Mucosa of descending colon (tissue), 3 donors: ENCODE measurements around the gene ZFAND3. TPM values are rescaled to one million over a fixed set of nuclear protein-coding genes. Genes with fewer than 3 reads are reported as not detected.
"Not testable (repeated sequence)": the region's sequence is repeated elsewhere in the genome, so short reads cannot be mapped to it uniquely, and the experiment has no call there.

ENCODE experiments used
- ATAC-seq: fragments of 200-7000 bp; cut with Tn5 transposase; one replicate; pipeline ENCODE4 v1.9.1; 2020; ENCODE audit warnings: mild to moderate bottlenecking, moderate library complexity
- DNase-seq, 3 donors: peaks; one replicate each; pipeline ENCODE4 v3.0.0-alpha.2; 2020
- H3K36me3 ChIP-seq: fragments of 200-600 bp; one replicate; pipeline ENCODE4 v1.8.0; 2021; ENCODE audit warnings: low read depth, mild to moderate bottlenecking
- H3K4me1 ChIP-seq: fragments of 200-600 bp; one replicate; pipeline ENCODE4 v1.8.0; 2021; ENCODE audit warnings: low read depth, mild to moderate bottlenecking
- H3K4me3 ChIP-seq: fragments of 200-600 bp; one replicate; pipeline ENCODE4 v1.8.0; 2021; ENCODE audit warnings: mild to moderate bottlenecking
- H3K9me3 ChIP-seq: fragments of 200-600 bp; one replicate; pipeline ENCODE4 v1.8.0; 2021; ENCODE audit warnings: mild to moderate bottlenecking
- CTCF ChIP-seq: fragments of 200-600 bp; IDR thresholded peaks from one replicate; pipeline ENCODE4 v1.8.0; 2022; ENCODE audit warnings: antibody characterized with exemption, mild to moderate bottlenecking
- intact Hi-C, 2 donors: fragments of 100-400 bp; cut with DNase I in 1 of 2; cut with micrococcal nuclease in 1 of 2; formaldehyde crosslinking; loops; one replicate each; pipeline versions ENCODE4 v1.11.0 to v1.11.1; 2022; cut with DNase I, micrococcal nuclease
- total RNA-seq, 3 donors: library from RNA; stranded (reverse); fragmentation: NEBNext Ultra II Directional in 2 of 3; extraction: Animal tissue kit (Norgen Biotek cat#: 25700) in 2 of 3; gene quantifications; one replicate each; pipeline versions ENCODE4 v1.2.1 to v1.2.4, GENCODE V29; 2021 to 2023
- donor health status: DM: no; HTN: no; CAD: no; lungs with moderate emphysema.
- donor health status: DM: no; HTN: no; CAD: no.
- donor health status: DM: no; HTN: yes; CAD: no.

The ZFAND3 gene
- total RNA-seq, 3 donors from 2014 or later = 63.9 to 84.0 (median 82.2) TPM

GRCh38 chr6:37946057-37946456 lies 126.5 kb downstream of the ZFAND3 start:
- no peak for DNase-seq
- Histone ChIP-seq H3K4me3 (no peak overlapping the region), H3K36me3 (no peaks in the 10 kb centered on the region), H3K4me1 (no peaks in the 10 kb centered on the region), H3K9me3 (no peaks in the 10 kb centered on the region)
- ATAC-seq = no peak
- TF ChIP-seq CTCF = no peak
- intact Hi-C loops = no loop called here

- no peaks in the 10 kb centered on the region for H3K4me1 ChIP-seq
These were observed 127.9 kb downstream of the ZFAND3 start for GRCh38 chr6:37947468-37947867.

GRCh38 chr6:37948584-37948983 lies 129.1 kb downstream of the ZFAND3 start:
- H3K9me3 ChIP-seq, H3K4me3 ChIP-seq, ATAC-seq, H3K36me3 ChIP-seq, H3K4me1 ChIP-seq, intact Hi-C loops, DNase-seq: not testable (repeated sequence)

More at GRCh38 chr6:37947468-37947867, 127.9 kb downstream of the ZFAND3 start:
- Histone ChIP-seq H3K4me3 (no peak overlapping the region), H3K36me3 (no peaks in the 10 kb centered on the region), H3K9me3 (no peaks in the 10 kb centered on the region)
- intact Hi-C loops = no loop called here
- DNase-seq (no peak), ATAC-seq (no peak)
- TF ChIP-seq CTCF = no peak

- DNase-seq (no peak), ATAC-seq (no peak)
- intact Hi-C loops = no loop called here
- H3K4me3 ChIP-seq = no peak overlapping the region
- H3K36me3 ChIP-seq = no peaks in the 10 kb centered on the region
- no peak for TF ChIP-seq CTCF
- H3K9me3 ChIP-seq = no peaks in the 10 kb centered on the region
- no peaks in the 10 kb centered on the region for H3K4me1 ChIP-seq
These were observed 132.5 kb downstream of the ZFAND3 start for GRCh38 chr6:37952027-37952426.

GRCh38 chr6:37954791-37955190 lies 135.3 kb downstream of the ZFAND3 start:
- Histone ChIP-seq H3K4me3 (no peak overlapping the region), H3K36me3 (no peaks in the 10 kb centered on the region), H3K9me3 (no peaks in the 10 kb centered on the region), H3K4me1 (no peaks in the 10 kb centered on the region)
- DNase-seq (no peak), ATAC-seq (no peak)
- intact Hi-C loops = no loop called here
- no peak for TF ChIP-seq CTCF

GRCh38 chr6:37956711-37957275 lies 137.3 kb downstream of the ZFAND3 start:
- Histone ChIP-seq H3K36me3 (no peaks in the 10 kb centered on the region), H3K9me3 (no peaks in the 10 kb centered on the region), H3K4me1 (no peaks in the 10 kb centered on the region), H3K4me3 (no peak overlapping the region)
- no peak for TF ChIP-seq CTCF
- DNase-seq (no peak), ATAC-seq (no peak)
- intact Hi-C loops = no loop called here
